Keratinocyte (primary cell): ENCODE results near the gene SMPD2. TPM values are rescaled to one million over a fixed set of nuclear protein-coding genes. Genes with fewer than 3 reads are reported as not detected.

Experiments used
- DNase-seq: peaks from one replicate; pipeline ENCODE4 v3.0.0-alpha.2; 2011; ENCODE audit warnings: low read depth, missing footprints, low spot score
- FAIRE-seq: peaks from 2 replicates; lab custom pipeline; 2011; peaks lifted over from hg19 to GRCh38; lab: Jason Lieb, UNC
- H2AFZ ChIP-seq: 2 replicates; pipeline ENCODE4 v1.6.0; 2012; ENCODE audit warnings: low read length, control low read depth, inconsistent platforms; ENCODE audit not compliant: control insufficient read depth
- H3K27ac ChIP-seq: 2 replicates; pipeline ENCODE4 v1.5.1; 2011; ENCODE audit warnings: low read length; ENCODE audit not compliant: control insufficient read depth, insufficient read depth
- H3K27me3 ChIP-seq: 3 replicates; pipeline ENCODE4 v1.6.0; 2011; ENCODE audit warnings: low read length; ENCODE audit not compliant: control insufficient read depth, insufficient read depth; ENCODE audit errors: extremely low read depth
- H3K36me3 ChIP-seq, 2 experiments: 2 replicates in 1 of 2; 3 replicates in 1 of 2; pipeline ENCODE4 v1.5.1; 2011; ENCODE audit warnings: low read length in 2 of 2, mild to moderate bottlenecking in 1 of 2; ENCODE audit not compliant: control insufficient read depth in 2 of 2, insufficient read depth in 2 of 2; ENCODE audit errors: extremely low read depth in 1 of 2
- H3K4me1 ChIP-seq: 3 replicates; pipeline ENCODE4 v1.5.1; 2011; ENCODE audit warnings: low read length; ENCODE audit not compliant: control insufficient read depth, insufficient read depth; ENCODE audit errors: extremely low read depth
- H3K4me2 ChIP-seq: 3 replicates; pipeline ENCODE4 v1.6.0; 2011; ENCODE audit warnings: low read depth, low read length; ENCODE audit not compliant: control insufficient read depth, insufficient read depth; ENCODE audit errors: extremely low read depth
- H3K4me3 ChIP-seq, 3 experiments: fragments of 200-600 bp in 1 of 3; sonication (generic) in 1 of 3; 2 replicates in 2 of 3; 3 replicates in 1 of 3; pipeline ENCODE4 v1.5.1; 2011 to 2016; ENCODE audit warnings: low read length in 3 of 3, mild to moderate bottlenecking in 3 of 3, control low read depth in 2 of 3, inconsistent platforms in 1 of 3, low read depth in 1 of 3, mixed read lengths in 1 of 3, mixed run types in 1 of 3, moderate library complexity in 1 of 3; ENCODE audit not compliant: control insufficient read depth in 2 of 3, insufficient read depth in 2 of 3; ENCODE audit errors: extremely low read depth in 1 of 3
- H3K79me2 ChIP-seq: 2 replicates; pipeline ENCODE4 v1.6.0; 2012; ENCODE audit warnings: low read length; ENCODE audit not compliant: control insufficient read depth, insufficient read depth
- H3K9ac ChIP-seq: 3 replicates; pipeline ENCODE4 v1.6.0; 2011; ENCODE audit warnings: low read length; ENCODE audit not compliant: control insufficient read depth, insufficient read depth; ENCODE audit errors: extremely low read depth
- H3K9me1 ChIP-seq: 3 replicates; pipeline ENCODE4 v1.6.0; 2011; ENCODE audit warnings: low read length; ENCODE audit not compliant: control insufficient read depth, insufficient read depth; ENCODE audit errors: extremely low read depth
- H3K9me3 ChIP-seq: 2 replicates; pipeline ENCODE4 v1.5.1; 2012; ENCODE audit warnings: low read depth, low read length; ENCODE audit not compliant: control insufficient read depth
- H4K20me1 ChIP-seq: 3 replicates; pipeline ENCODE4 v1.6.0; 2011; ENCODE audit warnings: low read length; ENCODE audit not compliant: control insufficient read depth, insufficient read depth; ENCODE audit errors: extremely low read depth
- CTCF ChIP-seq, 3 experiments: IDR thresholded peaks in 1 of 3; conservative IDR thresholded peaks in 1 of 3; optimal IDR thresholded peaks in 1 of 3; 2 replicates in 2 of 3; 3 replicates in 1 of 3; pipeline versions ENCODE3 to v1.5.1; 2011; ENCODE audit warnings: low read length in 3 of 3, mild to moderate bottlenecking in 3 of 3, moderate library complexity in 2 of 3, control low read depth in 1 of 3, inconsistent platforms in 1 of 3; ENCODE audit not compliant: insufficient read depth in 2 of 3; ENCODE audit errors: extremely low read depth in 1 of 3
- EZH2 ChIP-seq: IDR thresholded peaks from one replicate; pipeline ENCODE4 v1.6.1; 2012; ENCODE audit warnings: inconsistent platforms, mild to moderate bottlenecking, low read length, moderate library complexity
- dilution Hi-C: fragments of 300-500 bp; cut with MboI; formaldehyde crosslinking; loops from one replicate; pipeline ENCODE4 v1.7.0; 2020; ENCODE audit warnings: low sequenced_read_pairs; ENCODE audit not compliant: extremely low pct_ligation_motif_present
- polyA plus RNA-seq, 5 experiments: library from polyadenylated mRNA; depleted of rRNA in 3 of 5; stranded (reverse) in 3 of 5; stranded (forward) in 1 of 5; unstranded in 1 of 5; fragments of >200 nt; gene quantifications; 1 replicate in 1 of 5; 2 replicates in 3 of 5; 3 replicates in 1 of 5; pipeline versions ENCODE4 v1.2.1 to v1.2.3, GENCODE V29; 2011 to 2012; ENCODE audit warnings: missing spikeins in 2 of 5, low read depth in 1 of 5, low replicate concordance in 1 of 5

Gene SMPD2
- polyA plus RNA-seq, 1 donor (not counting 4 experiments of a cell fraction or from before 2014, with no cell fraction given): 11.7 TPM

GRCh38 chr6:109474995-109475394 is 34.5 kb downstream of the SMPD2 start:
- dilution Hi-C loops: no loop called here
- DNase-seq: no peak
- peaks cover 31% of the 10 kb centered on the region for H3K79me2 ChIP-seq

GRCh38 chr6:109475625-109476024 is 35.1 kb downstream of the SMPD2 start:
- dilution Hi-C loops: no loop called here
- no peak for FAIRE-seq

More at GRCh38 chr6:109474995-109475394, 34.5 kb downstream of the SMPD2 start:
- H3K27ac ChIP-seq: no peak overlapping the region
- no peak overlapping the region for H3K9ac ChIP-seq
- peaks cover 11% of the 10 kb centered on the region for H3K4me1 ChIP-seq
- no peak for FAIRE-seq
- H3K9me1 ChIP-seq: peaks cover 3% of the 10 kb centered on the region
- H3K4me3 ChIP-seq: no peak overlapping the region
- no peak for TF ChIP-seq EZH2
- TF ChIP-seq CTCF (optimal IDR thresholded peaks at IDR 0.05 in 1 of 3, IDR thresholded peaks at IDR 0.05 in 1 of 3, conservative IDR thresholded peaks at IDR 0.05 in 1 of 3; ENCODE audit: extremely low read depth in 1 of 3, insufficient read depth in 2 of 3, low read length in 3 of 3): no peak
- H4K20me1 ChIP-seq: peaks cover 3% of the 10 kb centered on the region
- H3K27me3 ChIP-seq: no peaks in the 10 kb centered on the region
- H2AFZ ChIP-seq: no peak overlapping the region
- H3K36me3 ChIP-seq: peaks cover 34 to 39% of the 10 kb centered on the region in 2 experiments
- H3K4me2 ChIP-seq: no peak overlapping the region
- H3K9me3 ChIP-seq: no peaks in the 10 kb centered on the region

More at GRCh38 chr6:109475625-109476024, 35.1 kb downstream of the SMPD2 start:
- Histone ChIP-seq H3K9me3 (no peaks in the 10 kb centered on the region), H3K4me2 (no peak overlapping the region), H4K20me1 (peaks cover 3% of the 10 kb centered on the region), H3K9ac (no peak overlapping the region), H3K27ac (no peak overlapping the region), H3K36me3 (peaks cover 32 to 38% of the 10 kb centered on the region in 2 experiments), H3K79me2 (peaks cover 38% of the 10 kb centered on the region), H3K27me3 (no peaks in the 10 kb centered on the region), H3K4me3 (no peak overlapping the region), H3K9me1 (peaks cover 3% of the 10 kb centered on the region), H2AFZ (no peak overlapping the region), H3K4me1 (peaks cover 15% of the 10 kb centered on the region)
- DNase-seq: no peak
- TF ChIP-seq CTCF (optimal IDR thresholded peaks at IDR 0.05 in 1 of 3, IDR thresholded peaks at IDR 0.05 in 1 of 3, conservative IDR thresholded peaks at IDR 0.05 in 1 of 3; ENCODE audit: extremely low read depth in 1 of 3, insufficient read depth in 2 of 3, low read length in 3 of 3): no peak
- no peak for TF ChIP-seq EZH2
